K562 (cell line): ENCODE data around the gene CDKN1C. TPM values are rescaled to one million over a fixed set of nuclear protein-coding genes. Genes with fewer than 3 reads are reported as not detected.

Source experiments
- FOXJ3 ChIP-seq: sonication (generic); formaldehyde crosslinking; IDR thresholded peaks from 2 replicates; pipeline ENCODE4 v1.4.0; 2020; ENCODE audit warnings: mild to moderate bottlenecking, missing genetic modification reagents
- ID3 ChIP-seq, 2 experiments: fragments of 250-450 bp in 1 of 2; fragments of 450-650 bp in 1 of 2; sonication (Bioruptor Pico) in 1 of 2; IDR thresholded peaks; 2 replicates each; pipeline versions ENCODE4 v1.6.1 to v1.8.0; 2016 to 2021; ENCODE audit warnings: mild to moderate bottlenecking in 2 of 2, moderate library complexity in 2 of 2, missing compliant biosample characterization in 1 of 2, missing genetic modification characterization in 1 of 2
- JUND ChIP-seq, 2 experiments: IDR thresholded peaks; 2 replicates in 1 of 2; 3 replicates in 1 of 2; pipeline ENCODE4 v1.6.1; 2011; ENCODE audit warnings: borderline replicate concordance in 2 of 2, low read depth in 2 of 2, low read length in 2 of 2, improper control_type of control experiment in 1 of 2, missing biosample characterization in 1 of 2, missing genetic modification characterization in 1 of 2, missing genetic modification reagents in 1 of 2
- MAZ ChIP-seq, 2 experiments: fragments of 450-650 bp in 1 of 2; sonication (generic) in 1 of 2; formaldehyde crosslinking; IDR thresholded peaks in 1 of 2; conservative IDR thresholded peaks in 1 of 2; 2 replicates each; pipeline versions ENCODE4 v1.4.0 to v1.5.0; 2020; ENCODE audit warnings: mild to moderate bottlenecking in 1 of 2, missing genetic modification reagents in 1 of 2
- NFE2 ChIP-seq: IDR thresholded peaks from 2 replicates; pipeline ENCODE4 v1.6.1; 2014; ENCODE audit warnings: antibody characterized with exemption, low read depth
- PHF8 ChIP-seq: fragments of 200-600 bp; sonication (generic); IDR thresholded peaks from 2 replicates; pipeline ENCODE4 v1.6.1; 2012; ENCODE audit warnings: mixed run types, mild to moderate bottlenecking, inconsistent platforms, low read length, moderate library complexity, borderline replicate concordance
- SMARCA5 ChIP-seq: fragments of 450-650 bp; IDR thresholded peaks from 2 replicates; pipeline ENCODE4 v1.6.1; 2016
- SRSF3 ChIP-seq: fragments of 200-400 bp; formaldehyde crosslinking; IDR thresholded peaks from 2 replicates; pipeline ENCODE4 v1.6.1; 2016; ENCODE audit warnings: mild to moderate bottlenecking, low read length, moderate library complexity; ENCODE audit not compliant: insufficient read depth
- TEAD2 ChIP-seq: fragments of 450-650 bp; IDR thresholded peaks from 2 replicates; pipeline ENCODE4 v1.6.1; 2016; ENCODE audit warnings: missing genetic modification characterization, control low read depth, missing compliant biosample characterization
- ZBED1 ChIP-seq: IDR thresholded peaks from 2 replicates; pipeline ENCODE4 v1.6.1; 2014
- ZBTB2 ChIP-seq: fragments of 450-650 bp; IDR thresholded peaks from 2 replicates; pipeline ENCODE4 v1.6.1; 2016; ENCODE audit warnings: antibody characterized with exemption
- ZBTB9 ChIP-seq: fragments of 450-650 bp; formaldehyde crosslinking; IDR thresholded peaks from 2 replicates; pipeline ENCODE4 v1.4.0; 2020; ENCODE audit warnings: mild to moderate bottlenecking, moderate library complexity
- ZNF318 ChIP-seq, 2 experiments: fragments of 450-650 bp; IDR thresholded peaks; 2 replicates each; pipeline ENCODE4 v1.6.1; 2016; ENCODE audit warnings: mild to moderate bottlenecking in 2 of 2, borderline replicate concordance in 1 of 2, low read depth in 1 of 2, moderate library complexity in 1 of 2
- polyA plus RNA-seq, 8 experiments: library from polyadenylated mRNA; depleted of rRNA in 4 of 8; stranded (reverse) in 5 of 8; unstranded in 3 of 8; fragments of >200 nt; fragmentation: Nextera tagmentation in 2 of 8; fragmentation: Illumina TruSeq in 1 of 8; extraction: Ambion mirVana in 2 of 8; extraction: Trizol in 1 of 8; gene quantifications; 2 replicates each; pipeline versions ENCODE4 v1.2.1 to v1.2.3, GENCODE V29; 2011 to 2014; ENCODE audit warnings: inconsistent platforms in 1 of 8, missing spikeins in 1 of 8
- total RNA-seq, 7 experiments: library from RNA; depleted of rRNA in 6 of 7; stranded (reverse); fragments of >200 nt in 6 of 7; fragmentation: Illumina TruSeq in 2 of 7; extraction: Trizol in 2 of 7; gene quantifications; 2 replicates each; pipeline versions ENCODE4 v1.2.1 to v1.2.3, GENCODE V29; 2011 to 2021; ENCODE audit warnings: low replicate concordance in 1 of 7

The CDKN1C gene
- total and polyA plus RNA-seq, 9 of the 15 experiments (the other 6 are each of a cell fraction or from before 2014, with no cell fraction given): 2.8 to 21.1 (median 9.3) TPM

- no peak for TF ChIP-seq FOXJ3 (CRISPR knock-in tag)
- TF ChIP-seq ZBTB2: no peak
- no peak for TF ChIP-seq TEAD2 (tag)
- no peak for TF ChIP-seq ID3 (CRISPR knock-in tag; IDR thresholded peaks at IDR 0.05)
- no peak for TF ChIP-seq ID3 (tag; IDR thresholded peaks at IDR 0.05)
- no peak for TF ChIP-seq ZBED1
- TF ChIP-seq MAZ (CRISPR knock-in tag; conservative IDR thresholded peaks at IDR 0.05 in 1 of 2, IDR thresholded peaks at IDR 0.05 in 1 of 2): peak; percentile 42 to 79; a peak in 2 of 4 replicates
- no peak for TF ChIP-seq SRSF3
- no peak for TF ChIP-seq ZNF318 (IDR thresholded peaks at IDR 0.05; ENCODE audit: borderline replicate concordance in 1 of 2, low read depth in 1 of 2)
- peak; percentile 54 for TF ChIP-seq JUND (IDR thresholded peaks at IDR 0.05; ENCODE audit: borderline replicate concordance, low read depth, low read length)
- no peak; the same call in 2 of the 3 replicates for TF ChIP-seq JUND (tag; IDR thresholded peaks at IDR 0.05; ENCODE audit: borderline replicate concordance, low read depth, low read length)
- TF ChIP-seq NFE2: peak; percentile 79
- no peak for TF ChIP-seq ZBTB9
- no peak for TF ChIP-seq SMARCA5
- TF ChIP-seq PHF8: peak; percentile 83; the same call in 1 of the 2 replicates
Measured at GRCh38 chr11:2901854-2902783, 16.5 kb upstream of the CDKN1C start (continued).
